Measurements from ENCODE around the gene PTK6. TPM values are rescaled to one million over a fixed set of nuclear protein-coding genes. Genes with fewer than 3 reads are reported as not detected.

The PTK6 gene
- total RNA-seq, 1 donor from 2014 or later: 0.12 TPM

DNA sequence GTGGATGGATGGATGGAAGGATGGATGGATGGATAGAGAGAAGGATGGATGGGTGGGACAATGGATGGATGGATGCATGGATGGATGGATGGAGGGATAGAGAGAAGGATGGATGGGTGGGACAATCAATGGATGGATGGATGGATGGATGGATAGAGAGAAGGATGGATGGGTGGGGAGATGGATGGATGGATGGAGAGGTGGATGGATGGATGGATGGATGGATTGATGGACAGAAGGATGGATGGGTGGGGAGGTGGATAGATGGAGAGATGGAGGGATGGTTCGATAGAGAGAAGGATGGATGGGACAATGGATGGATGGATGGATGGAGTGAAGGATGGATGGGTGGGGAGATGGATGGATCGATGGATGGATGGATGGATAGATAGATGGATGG lies 44.7 kb downstream of the PTK6 start:
- TF ChIP-seq CTCF (conservative IDR thresholded peaks at IDR 0.05): no peak
- no peak for DNase-seq (ENCODE audit: extremely low spot score, unreplicated experiment)
- Mint-ChIP-seq H3K27ac (no peak overlapping the region), H3K36me3 (no peaks in the 10 kb centered on the region), H3K4me3 (no peak overlapping the region), H3K9me3 (no peaks in the 10 kb centered on the region), H3K27me3 (peaks cover 22% of the 10 kb centered on the region), H3K4me1 (ENCODE audit: unreplicated experiment) (no peaks in the 10 kb centered on the region)

DNA sequence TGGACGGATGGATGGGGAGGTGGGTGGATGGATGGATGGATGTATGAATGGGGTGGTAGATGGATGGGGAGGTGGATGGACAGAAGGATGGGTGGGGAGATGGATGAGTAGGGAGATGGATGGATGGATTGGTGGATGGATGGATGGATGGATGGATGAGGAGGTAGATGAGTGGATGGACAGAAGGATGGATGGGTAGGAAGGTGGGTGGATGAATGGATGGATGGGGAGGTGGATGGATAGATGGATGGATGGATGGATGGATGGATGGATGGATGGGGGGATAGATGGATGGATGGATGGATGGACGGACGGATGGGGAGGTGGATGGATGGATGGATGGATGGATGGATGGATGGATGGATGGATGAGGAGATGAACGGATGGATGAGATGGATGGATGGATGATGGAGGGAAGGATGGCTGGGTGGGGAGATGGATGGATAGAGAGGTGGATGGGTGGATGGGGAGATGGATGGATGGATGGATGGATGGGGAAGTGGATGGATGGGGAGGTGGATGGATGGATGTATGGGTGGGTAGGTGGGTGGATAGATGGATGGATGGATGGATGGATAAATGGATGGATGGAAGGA lies 45.4 kb downstream of the PTK6 start:
- Mint-ChIP-seq H3K27me3 (peaks cover 18% of the 10 kb centered on the region), H3K4me1 (ENCODE audit: unreplicated experiment) (no peaks in the 10 kb centered on the region), H3K36me3 (no peaks in the 10 kb centered on the region), H3K4me3 (no peak overlapping the region), H3K9me3 (no peaks in the 10 kb centered on the region), H3K27ac (no peak overlapping the region)
- no peak for TF ChIP-seq CTCF (conservative IDR thresholded peaks at IDR 0.05)
- DNase-seq (ENCODE audit: extremely low spot score, unreplicated experiment): no peak

DNA sequence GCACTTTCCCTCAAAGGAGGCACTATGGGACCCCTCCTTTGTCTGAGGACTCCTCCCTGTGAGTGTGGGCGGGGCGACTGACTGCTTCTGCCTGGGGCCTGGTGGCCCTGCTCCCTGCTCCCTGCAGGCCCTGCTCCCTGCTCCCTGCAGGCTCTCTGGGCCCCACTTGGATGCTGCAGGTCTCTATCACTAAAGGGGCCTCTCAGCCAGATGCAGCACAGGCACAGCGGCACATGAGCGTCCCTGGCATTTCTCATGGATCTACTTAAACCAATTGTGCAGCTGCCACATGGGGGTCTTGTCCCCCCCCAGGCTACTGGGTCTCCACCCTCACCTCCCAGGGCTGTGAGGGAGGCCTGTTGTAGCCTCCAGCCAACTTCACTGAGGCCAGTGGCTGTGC lies 46.1 kb downstream of the PTK6 start:
- Mint-ChIP-seq H3K4me3 (no peak overlapping the region), H3K27ac (no peak overlapping the region), H3K4me1 (ENCODE audit: unreplicated experiment) (no peaks in the 10 kb centered on the region), H3K36me3 (no peaks in the 10 kb centered on the region), H3K9me3 (no peaks in the 10 kb centered on the region), H3K27me3 (peaks cover 17% of the 10 kb centered on the region)
- no peak for TF ChIP-seq CTCF (conservative IDR thresholded peaks at IDR 0.05)
- no peak for DNase-seq (ENCODE audit: extremely low spot score, unreplicated experiment)

- no peaks in the 10 kb centered on the region for H3K36me3 Mint-ChIP-seq
- TF ChIP-seq CTCF (conservative IDR thresholded peaks at IDR 0.05): no peak
Observed at GRCh38 chr20:63490416-63490815, 46.8 kb downstream of the PTK6 start.

DNA sequence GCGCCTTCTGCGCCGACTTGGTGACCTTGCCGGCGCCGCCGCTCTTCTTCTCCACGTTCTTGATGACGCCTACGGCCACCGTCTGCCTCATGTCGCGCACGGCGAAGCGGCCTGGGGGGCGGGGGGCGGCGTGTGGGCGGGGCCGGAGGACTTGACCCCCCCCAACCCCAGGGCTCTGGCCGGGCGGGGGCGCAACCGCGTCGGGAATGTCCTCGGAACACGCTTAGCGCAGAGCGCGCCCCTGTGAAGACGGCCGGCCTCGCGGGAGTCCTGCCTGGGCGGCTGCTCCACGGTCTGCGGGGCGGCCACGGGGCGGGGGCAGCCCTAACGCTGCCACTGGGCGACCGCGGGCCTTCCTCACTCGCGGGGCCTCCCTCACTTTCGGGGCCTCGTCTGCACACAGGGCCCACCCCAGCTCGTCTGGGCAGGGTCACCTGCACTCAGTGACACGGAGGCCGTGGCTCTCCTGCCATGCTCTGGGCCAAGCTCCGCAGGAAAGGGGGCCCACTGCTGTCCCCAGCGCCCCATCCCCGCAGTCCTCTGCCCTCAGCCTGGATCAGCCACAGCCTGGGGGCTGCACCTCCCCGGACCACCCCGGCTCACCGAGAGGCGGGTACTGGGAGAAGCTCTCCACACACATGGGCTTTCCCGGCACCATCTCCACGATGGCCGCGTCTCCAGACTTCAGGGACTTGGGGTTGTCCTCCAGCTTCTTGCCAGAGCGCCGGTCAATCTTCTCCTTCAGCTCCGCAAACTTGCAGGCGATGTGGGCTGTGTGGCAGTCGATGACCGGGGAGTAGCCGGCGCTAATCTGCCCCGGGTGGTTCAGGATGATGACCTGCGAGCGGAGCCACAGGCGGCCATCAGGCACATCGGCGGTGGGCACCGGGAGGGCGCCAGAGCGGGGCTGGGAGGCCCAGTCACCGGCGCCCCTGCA lies 48.6 kb downstream of the PTK6 start:
- Mint-ChIP-seq H3K9me3 (no peaks in the 10 kb centered on the region), H3K27ac (no peak overlapping the region), H3K4me3 (no peak overlapping the region), H3K36me3 (no peaks in the 10 kb centered on the region), H3K4me1 (ENCODE audit: unreplicated experiment) (no peaks in the 10 kb centered on the region), H3K27me3 (peaks cover 22% of the 10 kb centered on the region)
- no peak for TF ChIP-seq CTCF (conservative IDR thresholded peaks at IDR 0.05)
- no peak for DNase-seq (ENCODE audit: extremely low spot score, unreplicated experiment)

More at GRCh38 chr20:63490416-63490815, 46.8 kb downstream of the PTK6 start:
- no peak for DNase-seq (ENCODE audit: extremely low spot score, unreplicated experiment)
- Mint-ChIP-seq H3K4me3 (no peak overlapping the region), H3K27ac (no peak overlapping the region), H3K27me3 (peaks cover 18% of the 10 kb centered on the region), H3K4me1 (ENCODE audit: unreplicated experiment) (no peaks in the 10 kb centered on the region), H3K9me3 (no peaks in the 10 kb centered on the region)
